Kidney glomerular epithelial cell (primary cell): Measurements from ENCODE around the gene USH2A.
A peak's percentile ranks its signal among the peaks of the same experiment; 100 is the strongest.

Source experiments
- DNase-seq: peaks from one replicate; lab custom pipeline; 2025; lab: John Stamatoyannopoulos, UW

The USH2A gene, protein sequence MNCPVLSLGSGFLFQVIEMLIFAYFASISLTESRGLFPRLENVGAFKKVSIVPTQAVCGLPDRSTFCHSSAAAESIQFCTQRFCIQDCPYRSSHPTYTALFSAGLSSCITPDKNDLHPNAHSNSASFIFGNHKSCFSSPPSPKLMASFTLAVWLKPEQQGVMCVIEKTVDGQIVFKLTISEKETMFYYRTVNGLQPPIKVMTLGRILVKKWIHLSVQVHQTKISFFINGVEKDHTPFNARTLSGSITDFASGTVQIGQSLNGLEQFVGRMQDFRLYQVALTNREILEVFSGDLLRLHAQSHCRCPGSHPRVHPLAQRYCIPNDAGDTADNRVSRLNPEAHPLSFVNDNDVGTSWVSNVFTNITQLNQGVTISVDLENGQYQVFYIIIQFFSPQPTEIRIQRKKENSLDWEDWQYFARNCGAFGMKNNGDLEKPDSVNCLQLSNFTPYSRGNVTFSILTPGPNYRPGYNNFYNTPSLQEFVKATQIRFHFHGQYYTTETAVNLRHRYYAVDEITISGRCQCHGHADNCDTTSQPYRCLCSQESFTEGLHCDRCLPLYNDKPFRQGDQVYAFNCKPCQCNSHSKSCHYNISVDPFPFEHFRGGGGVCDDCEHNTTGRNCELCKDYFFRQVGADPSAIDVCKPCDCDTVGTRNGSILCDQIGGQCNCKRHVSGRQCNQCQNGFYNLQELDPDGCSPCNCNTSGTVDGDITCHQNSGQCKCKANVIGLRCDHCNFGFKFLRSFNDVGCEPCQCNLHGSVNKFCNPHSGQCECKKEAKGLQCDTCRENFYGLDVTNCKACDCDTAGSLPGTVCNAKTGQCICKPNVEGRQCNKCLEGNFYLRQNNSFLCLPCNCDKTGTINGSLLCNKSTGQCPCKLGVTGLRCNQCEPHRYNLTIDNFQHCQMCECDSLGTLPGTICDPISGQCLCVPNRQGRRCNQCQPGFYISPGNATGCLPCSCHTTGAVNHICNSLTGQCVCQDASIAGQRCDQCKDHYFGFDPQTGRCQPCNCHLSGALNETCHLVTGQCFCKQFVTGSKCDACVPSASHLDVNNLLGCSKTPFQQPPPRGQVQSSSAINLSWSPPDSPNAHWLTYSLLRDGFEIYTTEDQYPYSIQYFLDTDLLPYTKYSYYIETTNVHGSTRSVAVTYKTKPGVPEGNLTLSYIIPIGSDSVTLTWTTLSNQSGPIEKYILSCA (N-terminal part only)

DNA sequence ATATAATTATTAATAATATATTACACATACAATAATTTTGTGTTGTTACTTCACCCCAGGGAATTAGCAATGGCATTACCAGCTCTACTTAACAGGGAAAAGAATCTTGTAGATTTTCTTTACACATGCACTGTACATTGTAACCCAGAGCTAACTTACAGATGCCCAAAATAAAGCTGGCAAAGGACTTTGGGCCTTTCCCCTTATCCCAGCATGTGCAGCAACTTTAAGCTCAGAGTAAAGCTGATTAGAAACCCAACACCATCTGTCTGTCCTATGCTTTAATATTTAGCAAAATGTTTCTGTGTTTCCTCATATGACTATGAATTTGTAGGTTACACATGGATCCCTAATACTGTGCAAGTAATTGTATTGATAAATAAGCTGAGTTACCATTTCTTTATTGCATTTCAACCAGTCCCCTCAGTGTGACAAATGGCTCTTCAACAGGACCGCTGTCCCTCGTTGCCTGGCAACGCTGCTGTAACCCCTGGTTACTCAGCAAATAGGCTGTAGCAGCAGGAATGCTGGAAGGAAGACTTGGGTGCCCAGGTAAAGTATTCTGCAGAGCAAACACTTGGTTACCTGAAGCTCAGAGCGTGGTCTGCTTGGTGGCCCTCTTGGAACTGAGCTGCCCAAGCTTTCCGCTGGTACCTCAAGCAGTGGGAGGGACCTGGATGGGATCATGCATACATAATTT lies at the start of gene USH2A:
USH2A (minus strand) TSS at position 628 of the 700 bp plus-strand sequence. CDS start 1,112 bp downstream, outside the sequence.
- no peak for DNase-seq

- no peak for DNase-seq
Observed at GRCh38 chr1:216466162-216466801, 43.0 kb upstream of the USH2A start.

- DNase-seq, result peak; percentile 6
Observed at GRCh38 chr1:216464489-216464888, 41.2 kb upstream of the USH2A start.

GRCh38 chr1:216462066-216462775 lies 39.0 kb upstream of the USH2A start:
- DNase-seq, result no peak

- DNase-seq, result no peak
Observed at GRCh38 chr1:216461466-216461865, 38.2 kb upstream of the USH2A start.

DNA sequence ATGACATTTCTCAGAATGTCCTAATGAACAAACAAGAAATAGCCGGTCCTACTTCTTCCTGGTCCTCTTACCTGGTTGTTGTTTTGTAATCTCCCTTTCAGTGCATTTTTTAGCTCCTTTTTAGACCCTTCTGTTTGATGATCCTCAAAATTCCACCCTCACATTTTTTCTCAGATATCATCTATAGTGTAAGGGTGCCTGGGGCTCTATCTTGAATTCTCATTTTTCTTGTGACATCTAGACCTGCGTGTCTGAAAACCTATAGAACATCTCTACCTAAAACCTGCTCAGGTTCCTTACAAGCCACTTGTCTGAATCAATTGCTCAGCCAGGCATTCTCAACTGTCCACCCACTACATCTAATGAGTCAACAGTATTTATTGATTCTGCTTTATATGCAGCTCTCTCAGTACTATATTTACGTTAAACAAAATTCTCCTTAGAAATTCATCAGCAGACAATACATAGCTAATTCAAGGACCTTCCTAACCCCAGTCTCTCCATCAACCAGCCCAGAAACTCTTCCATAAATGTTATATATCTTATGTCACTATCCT lies 36.5 kb upstream of the USH2A start:
- DNase-seq, result no peak

DNA sequence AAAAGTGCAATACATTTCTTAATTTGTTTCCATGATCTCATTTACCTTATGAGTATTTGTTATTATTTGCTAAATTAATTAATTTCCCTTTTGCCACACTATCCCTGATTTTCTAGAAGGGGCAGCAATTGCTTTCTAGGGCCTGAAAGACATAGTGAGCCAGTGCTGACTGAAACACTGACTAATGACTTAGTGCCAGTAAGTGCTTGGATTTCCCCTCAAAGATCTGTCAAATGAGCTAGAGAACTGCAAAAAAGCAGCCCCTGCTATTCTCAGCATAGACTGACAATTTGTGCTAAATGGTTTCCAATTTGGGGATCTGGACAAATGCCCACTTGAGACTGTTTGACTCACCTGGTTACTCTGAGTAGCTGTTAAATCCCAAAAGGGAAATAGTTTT lies 35.6 kb upstream of the USH2A start:
- DNase-seq, result no peak

- DNase-seq, result no peak
Observed at GRCh38 chr1:216457356-216457755, 34.1 kb upstream of the USH2A start.

DNA sequence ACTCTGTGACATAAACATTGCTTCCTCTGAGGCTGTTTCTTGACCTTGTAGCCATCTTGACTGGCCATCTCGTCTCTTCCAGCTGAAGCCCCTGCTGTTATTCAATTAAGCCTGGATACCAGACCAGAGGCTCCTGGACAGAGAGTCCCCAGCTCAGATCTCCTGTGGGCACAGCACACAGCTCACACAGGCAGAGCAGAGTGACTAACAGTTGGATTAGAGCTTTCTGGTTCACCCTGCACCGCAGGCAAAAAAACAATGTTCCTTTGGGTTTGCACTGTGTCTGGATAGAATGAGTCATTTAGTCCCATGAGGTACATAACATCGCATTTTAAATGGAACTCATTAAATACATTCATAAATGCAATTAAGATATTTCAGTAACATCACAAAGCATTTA lies 33.4 kb upstream of the USH2A start:
- no peak for DNase-seq

DNA sequence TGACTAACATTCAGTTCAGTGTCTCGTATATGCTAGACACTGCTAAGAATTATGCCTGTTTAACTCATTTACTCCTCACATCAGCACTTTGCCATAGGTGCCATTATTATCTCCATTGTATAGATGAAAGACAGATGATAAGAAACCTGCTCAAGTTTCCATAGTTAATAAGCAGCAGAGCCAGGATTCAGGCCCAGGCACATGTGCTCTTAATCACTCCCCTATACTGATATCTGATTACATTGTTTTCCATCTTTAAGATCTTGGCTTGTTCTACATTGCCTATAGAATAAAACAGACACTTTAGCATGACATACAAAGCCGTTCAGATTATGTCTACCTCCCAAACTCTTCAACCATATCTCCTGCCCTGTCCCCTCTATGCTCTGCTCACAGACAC lies 30.5 kb upstream of the USH2A start:
- DNase-seq, result no peak

DNA sequence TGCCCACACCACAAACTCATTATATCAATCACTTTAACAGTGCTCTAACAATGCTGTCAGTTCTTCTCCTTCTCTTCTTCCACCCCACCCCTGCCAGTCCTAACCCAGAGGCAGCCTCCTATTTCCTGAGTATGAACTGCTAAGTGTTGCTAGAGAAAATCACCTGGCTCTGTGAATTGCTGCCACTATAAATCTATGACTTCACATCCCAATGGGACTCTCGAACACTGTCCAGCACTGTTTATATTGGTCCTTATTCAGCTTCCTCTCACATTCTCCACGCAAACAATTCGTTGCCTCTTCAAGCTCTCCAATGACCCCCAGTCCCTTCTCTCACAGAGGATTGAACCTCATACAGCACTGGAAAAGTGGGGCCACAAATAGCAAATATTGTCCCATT lies 27.0 kb upstream of the USH2A start:
- no peak for DNase-seq

DNA sequence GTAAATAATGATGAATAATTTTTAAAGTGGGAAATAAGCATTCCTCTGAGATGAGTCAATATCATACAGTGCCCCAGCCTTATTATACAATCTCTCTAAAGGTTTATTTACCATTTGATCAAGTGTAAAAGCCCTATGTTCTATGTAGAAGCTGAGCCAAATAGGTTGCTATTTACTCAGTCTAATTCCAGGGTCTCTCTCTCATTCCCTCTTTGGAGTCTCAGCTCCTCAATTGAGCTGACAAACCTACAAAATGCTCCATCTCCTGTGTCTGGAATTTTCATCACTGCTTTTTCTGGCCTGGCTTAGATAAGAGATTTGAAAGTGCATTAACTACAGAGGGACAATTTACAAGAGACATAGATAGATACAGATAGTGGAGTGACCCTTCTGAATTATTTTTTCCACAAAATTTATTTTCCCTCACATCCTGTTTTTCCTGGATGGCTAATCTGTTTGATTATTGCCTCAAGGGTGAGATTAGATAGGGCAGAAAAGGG lies 24.8 kb upstream of the USH2A start:
- DNase-seq, result no peak

DNA sequence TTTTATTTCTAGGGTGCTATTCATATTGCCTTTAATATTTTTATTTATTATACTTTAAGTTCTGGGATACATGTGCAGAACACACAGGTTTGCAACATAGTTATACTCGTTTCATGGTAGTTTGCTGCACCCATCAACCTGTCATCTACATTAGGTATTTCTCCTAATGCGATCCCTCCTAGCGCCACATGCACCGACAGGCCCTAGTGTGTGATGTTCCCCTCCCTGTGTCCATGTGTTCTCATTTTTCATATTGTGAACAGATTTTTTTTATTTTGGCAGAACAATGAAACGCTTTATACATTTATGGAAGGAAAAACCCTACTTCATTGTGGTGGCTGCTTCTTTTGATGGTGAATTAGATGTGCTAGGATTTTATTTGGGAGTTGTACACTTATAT lies 14.4 kb upstream of the USH2A start:
- no peak for DNase-seq

DNA sequence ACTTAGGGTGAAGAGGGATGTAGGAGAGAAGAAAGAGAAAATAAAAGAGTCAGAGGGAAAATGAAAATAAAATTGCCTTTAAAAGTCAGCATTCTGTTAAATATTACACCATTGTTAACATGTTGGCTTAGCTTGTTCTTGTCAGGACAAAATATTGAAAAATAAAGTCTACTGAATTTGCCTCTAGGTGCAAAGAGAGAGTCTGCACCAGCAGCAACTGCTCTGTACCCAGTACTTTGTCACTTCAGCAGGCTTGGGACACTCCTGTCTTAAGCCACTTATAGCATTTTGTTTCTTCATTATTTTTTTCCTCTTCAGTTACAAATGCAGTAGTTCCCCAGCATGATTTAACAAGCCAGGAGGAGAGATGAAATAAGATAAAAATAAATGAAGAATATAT lies 11.0 kb upstream of the USH2A start:
- DNase-seq, result no peak

GRCh38 chr1:216433175-216433574 lies 9.9 kb upstream of the USH2A start:
- DNase-seq, result no peak

GRCh38 chr1:216430744-216431143 lies 7.5 kb upstream of the USH2A start:
- no peak for DNase-seq

GRCh38 chr1:216425577-216425976 lies 2.3 kb upstream of the USH2A start:
- DNase-seq, result no peak

DNA sequence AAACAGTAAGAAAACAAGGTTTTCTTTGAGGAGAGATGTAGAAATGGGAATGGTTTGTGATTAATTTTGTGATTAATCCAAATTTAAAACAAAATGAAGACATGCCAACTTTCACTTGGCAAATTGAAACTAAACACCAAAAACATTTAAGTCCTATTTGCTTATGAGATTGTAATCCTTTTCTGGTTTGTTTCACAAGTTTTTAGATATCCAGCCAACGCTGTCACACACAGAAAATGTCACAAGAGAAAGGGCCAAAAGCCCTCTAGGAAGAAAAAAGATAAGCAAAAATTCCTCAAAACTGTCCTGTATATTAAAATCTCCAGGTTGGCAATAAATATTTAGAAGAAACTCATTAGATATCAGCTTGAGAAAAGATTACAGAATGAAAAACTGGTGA lies 2.5 kb downstream of the USH2A start:
- no peak for DNase-seq

- DNase-seq, result no peak
Observed at GRCh38 chr1:216420263-216420662, 3.0 kb downstream of the USH2A start.

DNA sequence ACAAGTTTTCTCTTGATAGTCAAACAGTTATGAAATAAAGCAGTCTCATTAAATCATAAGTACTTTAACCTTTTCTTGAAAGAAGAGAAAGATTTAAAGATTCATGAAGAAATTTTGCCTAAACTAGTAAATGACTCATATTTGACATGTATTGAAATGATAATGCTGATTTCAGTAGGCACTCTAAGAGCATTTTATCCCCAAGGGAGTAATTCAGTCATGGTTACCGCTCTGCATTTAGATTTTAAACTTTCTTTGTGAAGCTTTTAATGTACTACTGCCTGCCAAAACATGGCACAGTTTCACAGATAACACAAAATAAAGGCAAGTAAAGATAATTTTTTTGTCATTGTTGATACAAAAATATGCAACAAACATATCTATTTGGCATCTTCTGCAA lies 6.8 kb downstream of the USH2A start:
- DNase-seq, result no peak
